Right lobe of liver (tissue), 4 donors: ENCODE data around the gene DPP6.

Source experiments
- POLR2A ChIP-seq: fragments of 450-650 bp; IDR thresholded peaks from one replicate; pipeline ENCODE4 v1.6.1; 2017; ENCODE audit warnings: antibody characterized with exemption, mild to moderate bottlenecking
- TF ChIP-seq, protein P1 (sequence below), 4 donors: fragments of 200-600 bp in 3 of 4; fragments of 450-650 bp in 1 of 4; IDR thresholded peaks; one replicate each; pipeline versions ENCODE4 v1.5.1 to v1.8.0; 2016 to 2022; ENCODE audit warnings: antibody characterized with exemption in 4 of 4, mild to moderate bottlenecking in 2 of 4
- donor health status: DM: no; HTN: no; CAD: no.
- donor health status: DM: no; HTN: no; CAD: no.
- donor health status: DM: no; HTN: yes; CAD: no.

DNA sequence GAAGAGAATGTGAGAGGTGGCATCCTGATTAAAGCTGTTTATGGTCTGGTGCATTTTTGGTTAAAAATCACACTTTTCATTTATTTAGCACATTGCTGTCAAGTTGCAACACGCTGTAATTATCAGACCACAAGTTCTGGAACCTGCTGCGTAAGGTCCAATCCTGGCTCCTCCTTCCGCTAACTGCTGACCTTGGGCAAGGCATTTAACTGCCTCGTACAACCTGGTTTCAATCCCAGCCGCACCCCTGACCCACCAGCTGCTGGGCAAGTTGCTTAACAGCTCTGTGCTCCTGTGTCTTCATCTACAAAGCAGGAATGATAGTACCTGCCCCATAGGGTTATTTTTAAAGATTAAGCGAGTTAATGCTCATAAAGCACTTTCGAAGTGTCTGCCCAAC is 668.9 kb downstream of the DPP6 start:
- TF ChIP-seq, protein P1, sequence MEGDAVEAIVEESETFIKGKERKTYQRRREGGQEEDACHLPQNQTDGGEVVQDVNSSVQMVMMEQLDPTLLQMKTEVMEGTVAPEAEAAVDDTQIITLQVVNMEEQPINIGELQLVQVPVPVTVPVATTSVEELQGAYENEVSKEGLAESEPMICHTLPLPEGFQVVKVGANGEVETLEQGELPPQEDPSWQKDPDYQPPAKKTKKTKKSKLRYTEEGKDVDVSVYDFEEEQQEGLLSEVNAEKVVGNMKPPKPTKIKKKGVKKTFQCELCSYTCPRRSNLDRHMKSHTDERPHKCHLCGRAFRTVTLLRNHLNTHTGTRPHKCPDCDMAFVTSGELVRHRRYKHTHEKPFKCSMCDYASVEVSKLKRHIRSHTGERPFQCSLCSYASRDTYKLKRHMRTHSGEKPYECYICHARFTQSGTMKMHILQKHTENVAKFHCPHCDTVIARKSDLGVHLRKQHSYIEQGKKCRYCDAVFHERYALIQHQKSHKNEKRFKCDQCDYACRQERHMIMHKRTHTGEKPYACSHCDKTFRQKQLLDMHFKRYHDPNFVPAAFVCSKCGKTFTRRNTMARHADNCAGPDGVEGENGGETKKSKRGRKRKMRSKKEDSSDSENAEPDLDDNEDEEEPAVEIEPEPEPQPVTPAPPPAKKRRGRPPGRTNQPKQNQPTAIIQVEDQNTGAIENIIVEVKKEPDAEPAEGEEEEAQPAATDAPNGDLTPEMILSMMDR (IDR thresholded peaks at IDR 0.05) = no peak
- no peak for TF ChIP-seq POLR2A
